HCT116 (cell line): ENCODE results near the gene CLEC3B. TPM values are rescaled to one million over a fixed set of nuclear protein-coding genes. Genes with fewer than 3 reads are reported as not detected.

Experiments used
- ATAC-seq: fragments of 200-7000 bp; cut with Tn5 transposase; 2 replicates; pipeline ENCODE4 v1.9.1; 2020; ENCODE audit warnings: mild to moderate bottlenecking, moderate library complexity
- BruUV-seq: library from RNA; stranded (reverse); fragments of 400-500 nt; replicated peaks from 2 replicates; lab custom pipeline; 2021; lab: Mats Ljungman, UMichigan
- CTCF ChIA-PET: fragments of 300-600 bp; sonication (Branson Sonifier 250); formaldehyde crosslinking; loops from one replicate; lab custom pipeline; 2021; ENCODE audit warnings: antibody characterized with exemption; lab: Charles Lee
- POLR2A ChIA-PET: fragments of 300-600, 350-600 bp; sonication (Branson Sonifier 250); formaldehyde crosslinking; loops from one replicate; lab custom pipeline; 2021; ENCODE audit warnings: antibody characterized with exemption; lab: Charles Lee
- RAD21 ChIA-PET, 2 experiments: fragments of 300-600 bp; sonication (Branson Sonifier 250); formaldehyde crosslinking; loops; one replicate each; lab custom pipeline; 2023; ENCODE audit warnings: low total read pairs in 2 of 2; ENCODE audit not compliant: uncharacterized antibody in 2 of 2, unreplicated experiment in 2 of 2, low non-redundant PET in 1 of 2; lab: Charles Lee
- DNase-seq: peaks from one replicate; pipeline ENCODE4 v3.0.0-alpha.2; 2010; ENCODE audit warnings: low read depth, low spot score
- H2AFZ ChIP-seq: fragments of 200-600 bp; shearing (Covaris generic), sonication (generic); 2 replicates; pipeline ENCODE4 v1.6.1; 2017; ENCODE audit warnings: low read depth, mixed run types, mixed read lengths, antibody characterized with exemption, low read length; ENCODE audit not compliant: poor library complexity, severe bottlenecking
- H3K27ac ChIP-seq: 2 replicates; pipeline ENCODE4 v1.5.1; 2012; ENCODE audit warnings: low read depth, low read length
- H3K27me3 ChIP-seq: fragments of 200-600 bp; sonication (generic); 2 replicates; pipeline ENCODE4 v1.6.1; 2016; ENCODE audit warnings: mixed run types, low read length, mixed read lengths; ENCODE audit not compliant: insufficient read depth
- H3K36me3 ChIP-seq, 2 experiments: fragments of 200-500 bp in 1 of 2; fragments of 200-600 bp in 1 of 2; sonication (Bioruptor generic) in 1 of 2; sonication (generic) in 1 of 2; 2 replicates each; pipeline versions ENCODE4 v1.5.1 to v1.6.1; 2014 to 2016; ENCODE audit warnings: low read length in 2 of 2, inconsistent platforms in 1 of 2, mixed read lengths in 1 of 2, mixed run types in 1 of 2; ENCODE audit not compliant: insufficient read depth in 2 of 2, control insufficient read depth in 1 of 2
- H3K4me1 ChIP-seq, 2 experiments: fragments of 200-600 bp in 1 of 2; sonication (generic) in 1 of 2; 2 replicates each; pipeline versions ENCODE4 v1.5.1 to v1.6.1; 2012 to 2017; ENCODE audit warnings: low read length in 2 of 2, inconsistent platforms in 1 of 2, mild to moderate bottlenecking in 1 of 2, mixed read lengths in 1 of 2, mixed run types in 1 of 2, moderate library complexity in 1 of 2; ENCODE audit not compliant: insufficient read depth in 2 of 2, control insufficient read depth in 1 of 2
- H3K4me2 ChIP-seq: fragments of 200-600 bp; sonication (generic); 2 replicates; pipeline ENCODE4 v1.6.1; 2017; ENCODE audit warnings: mixed run types, low read length, mixed read lengths
- H3K4me3 ChIP-seq, 2 experiments: fragments of 200-600 bp in 1 of 2; sonication (generic) in 1 of 2; replicated peaks in 1 of 2; 2 replicates each; pipeline ENCODE4 v1.5.1; 2011 to 2016; ENCODE audit warnings: low read length in 2 of 2, control low read depth in 1 of 2, low read depth in 1 of 2, mild to moderate bottlenecking in 1 of 2, mixed read lengths in 1 of 2, mixed run types in 1 of 2
- H3K79me2 ChIP-seq: fragments of 200-600 bp; sonication (generic); 2 replicates; pipeline ENCODE4 v1.6.1; 2017; ENCODE audit warnings: mild to moderate bottlenecking, mixed run types, low read length, moderate library complexity, mixed read lengths; ENCODE audit not compliant: insufficient read depth
- H3K9ac ChIP-seq: fragments of 200-600 bp; sonication (generic); 2 replicates; pipeline ENCODE4 v1.6.1; 2016; ENCODE audit warnings: low read length, mixed read lengths
- H3K9me2 ChIP-seq: fragments of 200-600 bp; sonication (generic), shearing (Covaris generic); 2 replicates; pipeline ENCODE4 v1.6.1; 2017; ENCODE audit warnings: mixed run types, mild to moderate bottlenecking, moderate library complexity; ENCODE audit not compliant: insufficient read depth
- H3K9me3 ChIP-seq, 2 experiments: fragments of 200-500 bp in 1 of 2; fragments of 200-600 bp in 1 of 2; sonication (Bioruptor generic) in 1 of 2; sonication (generic) in 1 of 2; 2 replicates each; pipeline ENCODE4 v1.6.1; 2014 to 2017; ENCODE audit warnings: low read length in 2 of 2, mixed read lengths in 2 of 2, inconsistent platforms in 1 of 2, low read depth in 1 of 2, mild to moderate bottlenecking in 1 of 2, mixed run types in 1 of 2, moderate library complexity in 1 of 2; ENCODE audit not compliant: control insufficient read depth in 1 of 2, insufficient read depth in 1 of 2
- H4K20me1 ChIP-seq: fragments of 200-600 bp; sonication (generic), shearing (Covaris generic); 2 replicates; pipeline ENCODE4 v1.6.1; 2017; ENCODE audit warnings: mixed run types, mild to moderate bottlenecking, moderate library complexity; ENCODE audit not compliant: insufficient read depth
- CTCF ChIP-seq, 3 experiments: fragments of 200-600 bp in 1 of 3; sonication (generic) in 1 of 3; IDR thresholded peaks in 2 of 3; conservative IDR thresholded peaks in 1 of 3; 2 replicates each; pipeline ENCODE4 v1.5.1; 2012 to 2017; ENCODE audit warnings: low read depth in 2 of 3, low read length in 2 of 3, antibody characterized with exemption in 1 of 3, borderline replicate concordance in 1 of 3, control low read depth in 1 of 3, mild to moderate bottlenecking in 1 of 3, mixed read lengths in 1 of 3, mixed run types in 1 of 3, moderate library complexity in 1 of 3; ENCODE audit not compliant: insufficient read depth in 1 of 3
- FOSL1 ChIP-seq: IDR thresholded peaks from 2 replicates; pipeline ENCODE4 v1.6.1; 2012; ENCODE audit warnings: low read depth
- POLR2A ChIP-seq: IDR thresholded peaks from 2 replicates; pipeline ENCODE4 v1.7.0; 2011; ENCODE audit warnings: borderline replicate concordance; ENCODE audit not compliant: insufficient read depth, insufficient read length; ENCODE audit errors: extremely low read depth
- REST ChIP-seq: IDR thresholded peaks from 2 replicates; pipeline ENCODE4 v1.6.1; 2012; ENCODE audit warnings: low read depth
- SRF ChIP-seq: IDR thresholded peaks from 2 replicates; pipeline ENCODE4 v1.6.1; 2012; ENCODE audit warnings: low read depth
- ZFX ChIP-seq: fragments of 450-650 bp; IDR thresholded peaks from 2 replicates; pipeline ENCODE4 v1.6.1; 2017
- intact Hi-C: fragments of 100-400 bp; cut with micrococcal nuclease; formaldehyde crosslinking; loops from 2 replicates; pipeline ENCODE4 v1.10.0; 2022
- total RNA-seq: library from RNA; stranded (reverse); gene quantifications from one replicate; pipeline ENCODE4 v1.2.1, GENCODE V29; 2021; ENCODE audit not compliant: unreplicated experiment
- TF ChIP-seq, protein P1 (sequence below): IDR thresholded peaks from 2 replicates; pipeline ENCODE4 v1.6.1; 2011; ENCODE audit warnings: mild to moderate bottlenecking, low read length, moderate library complexity; ENCODE audit not compliant: insufficient replicate concordance; ENCODE audit errors: extremely low read depth
- TF ChIP-seq, protein P2 (sequence below): IDR thresholded peaks from 2 replicates; pipeline ENCODE4 v1.6.1; 2012
- TF ChIP-seq, protein P3 (sequence below): IDR thresholded peaks from 2 replicates; pipeline ENCODE4 v1.6.1; 2012

Gene CLEC3B
- total RNA-seq, 1 experiment from 2014 or later: 0.57 TPM

DNA sequence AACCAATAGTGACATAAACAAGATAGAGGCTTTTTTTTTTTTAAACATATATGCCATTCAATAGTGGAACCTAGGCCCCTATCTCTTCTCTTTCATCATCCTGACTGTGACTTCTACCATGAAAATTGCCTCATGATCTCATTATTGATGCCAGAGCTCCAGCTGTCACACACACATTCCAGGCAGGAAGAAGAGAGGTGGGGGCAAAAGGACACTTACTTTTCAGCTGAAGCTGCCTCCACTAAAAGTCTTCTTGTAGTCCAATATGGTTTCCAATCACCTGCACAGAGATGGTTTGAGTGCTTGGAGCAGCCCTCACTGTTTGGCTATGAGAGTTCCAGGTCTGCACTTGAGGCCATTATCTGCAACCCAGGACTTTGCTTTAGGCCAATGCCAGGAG is 45.0 kb downstream of the CLEC3B start:
- ChIA-PET CTCF (no interaction called here), RAD21 (no interaction called here), POLR2A (no interaction called here)
- no peak overlapping the region for H3K9ac ChIP-seq
- H3K4me2 ChIP-seq: no peak overlapping the region
- no peak overlapping the region for H3K4me3 ChIP-seq
- no peaks in the 10 kb centered on the region for H3K79me2 ChIP-seq
- BruUV-seq: no TSS peak
- DNase-seq: no peak
- H3K36me3 ChIP-seq: no peaks in the 10 kb centered on the region
- no peak overlapping the region for H2AFZ ChIP-seq
- no peaks in the 10 kb centered on the region for H3K9me3 ChIP-seq
- ATAC-seq: no peak
- no peaks in the 10 kb centered on the region for H3K9me2 ChIP-seq
- no peaks in the 10 kb centered on the region for H3K27me3 ChIP-seq
- no peaks in the 10 kb centered on the region for H4K20me1 ChIP-seq
- TF ChIP-seq, protein P1, sequence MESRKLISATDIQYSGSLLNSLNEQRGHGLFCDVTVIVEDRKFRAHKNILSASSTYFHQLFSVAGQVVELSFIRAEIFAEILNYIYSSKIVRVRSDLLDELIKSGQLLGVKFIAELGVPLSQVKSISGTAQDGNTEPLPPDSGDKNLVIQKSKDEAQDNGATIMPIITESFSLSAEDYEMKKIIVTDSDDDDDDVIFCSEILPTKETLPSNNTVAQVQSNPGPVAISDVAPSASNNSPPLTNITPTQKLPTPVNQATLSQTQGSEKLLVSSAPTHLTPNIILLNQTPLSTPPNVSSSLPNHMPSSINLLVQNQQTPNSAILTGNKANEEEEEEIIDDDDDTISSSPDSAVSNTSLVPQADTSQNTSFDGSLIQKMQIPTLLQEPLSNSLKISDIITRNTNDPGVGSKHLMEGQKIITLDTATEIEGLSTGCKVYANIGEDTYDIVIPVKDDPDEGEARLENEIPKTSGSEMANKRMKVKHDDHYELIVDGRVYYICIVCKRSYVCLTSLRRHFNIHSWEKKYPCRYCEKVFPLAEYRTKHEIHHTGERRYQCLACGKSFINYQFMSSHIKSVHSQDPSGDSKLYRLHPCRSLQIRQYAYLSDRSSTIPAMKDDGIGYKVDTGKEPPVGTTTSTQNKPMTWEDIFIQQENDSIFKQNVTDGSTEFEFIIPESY: no peak
- TF ChIP-seq SRF (no peak), POLR2A (no peak), FOSL1 (no peak), CTCF (IDR thresholded peaks at IDR 0.05 in 2 of 3, conservative IDR thresholded peaks at IDR 0.05 in 1 of 3; ENCODE audit: borderline replicate concordance in 1 of 3, insufficient read depth in 1 of 3, low read depth in 2 of 3, low read length in 2 of 3) (no peak), REST (no peak), ZFX (no peak)
- TF ChIP-seq, protein P2, sequence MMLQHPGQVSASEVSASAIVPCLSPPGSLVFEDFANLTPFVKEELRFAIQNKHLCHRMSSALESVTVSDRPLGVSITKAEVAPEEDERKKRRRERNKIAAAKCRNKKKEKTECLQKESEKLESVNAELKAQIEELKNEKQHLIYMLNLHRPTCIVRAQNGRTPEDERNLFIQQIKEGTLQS: no peak
- TF ChIP-seq, protein P3, sequence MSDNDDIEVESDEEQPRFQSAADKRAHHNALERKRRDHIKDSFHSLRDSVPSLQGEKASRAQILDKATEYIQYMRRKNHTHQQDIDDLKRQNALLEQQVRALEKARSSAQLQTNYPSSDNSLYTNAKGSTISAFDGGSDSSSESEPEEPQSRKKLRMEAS: no peak
- intact Hi-C loops: no loop called here
- H3K4me1 ChIP-seq: peaks cover 0 to 10% of the 10 kb centered on the region in 2 experiments; a peak in 2 of 4 replicates
- no peak overlapping the region for H3K27ac ChIP-seq
